HG02763 (cell line): ENCODE data around the gene TNFRSF6B.

ENCODE experiments used
- ATAC-seq: cut with Tn5 transposase; IDR thresholded peaks from one replicate; pipeline ENCODE4 v1.9.1; 2021; ENCODE audit warnings: mild to moderate bottlenecking, moderate library complexity; ENCODE audit not compliant: unreplicated experiment

TNFRSF6B gene

GRCh38 chr20:63682384-63683139 is 13.9 kb upstream of the TNFRSF6B start:
- ATAC-seq: no peak

GRCh38 chr20:63685269-63686026 is 11.0 kb upstream of the TNFRSF6B start:
- no peak for ATAC-seq

GRCh38 chr20:63686094-63686491 is 10.4 kb upstream of the TNFRSF6B start:
- no peak for ATAC-seq

GRCh38 chr20:63686492-63687321 is 9.7 kb upstream of the TNFRSF6B start:
- ATAC-seq: no peak

GRCh38 chr20:63687419-63688178 is 8.9 kb upstream of the TNFRSF6B start:
- no peak for ATAC-seq

- ATAC-seq: no peak
Observed at GRCh38 chr20:63688228-63689045, 8.0 kb upstream of the TNFRSF6B start.

GRCh38 chr20:63689046-63690002 is 7.1 kb upstream of the TNFRSF6B start:
- ATAC-seq: no peak

- ATAC-seq: no peak
Observed at GRCh38 chr20:63690003-63690897, 6.2 kb upstream of the TNFRSF6B start.

GRCh38 chr20:63690898-63691710 is 5.3 kb upstream of the TNFRSF6B start:
- ATAC-seq: no peak

GRCh38 chr20:63691711-63692435 is 4.6 kb upstream of the TNFRSF6B start:
- no peak for ATAC-seq

- no peak for ATAC-seq
Observed at GRCh38 chr20:63692436-63693082, 3.9 kb upstream of the TNFRSF6B start.

- ATAC-seq: no peak
Observed at GRCh38 chr20:63693083-63693732, 3.2 kb upstream of the TNFRSF6B start.

- no peak for ATAC-seq
Observed at GRCh38 chr20:63693733-63694583, 2.5 kb upstream of the TNFRSF6B start.
